ENCODE data around the gene HLA-DPB1. TPM values are rescaled to one million over a fixed set of nuclear protein-coding genes. Genes with fewer than 3 reads are reported as not detected.

The HLA-DPB1 gene
- polyA plus RNA-seq, 1 experiment, result 1.6 TPM

GRCh38 chr6:33118525-33119123 is 42.8 kb downstream of the HLA-DPB1 start:
- TF ChIP-seq, protein P1, sequence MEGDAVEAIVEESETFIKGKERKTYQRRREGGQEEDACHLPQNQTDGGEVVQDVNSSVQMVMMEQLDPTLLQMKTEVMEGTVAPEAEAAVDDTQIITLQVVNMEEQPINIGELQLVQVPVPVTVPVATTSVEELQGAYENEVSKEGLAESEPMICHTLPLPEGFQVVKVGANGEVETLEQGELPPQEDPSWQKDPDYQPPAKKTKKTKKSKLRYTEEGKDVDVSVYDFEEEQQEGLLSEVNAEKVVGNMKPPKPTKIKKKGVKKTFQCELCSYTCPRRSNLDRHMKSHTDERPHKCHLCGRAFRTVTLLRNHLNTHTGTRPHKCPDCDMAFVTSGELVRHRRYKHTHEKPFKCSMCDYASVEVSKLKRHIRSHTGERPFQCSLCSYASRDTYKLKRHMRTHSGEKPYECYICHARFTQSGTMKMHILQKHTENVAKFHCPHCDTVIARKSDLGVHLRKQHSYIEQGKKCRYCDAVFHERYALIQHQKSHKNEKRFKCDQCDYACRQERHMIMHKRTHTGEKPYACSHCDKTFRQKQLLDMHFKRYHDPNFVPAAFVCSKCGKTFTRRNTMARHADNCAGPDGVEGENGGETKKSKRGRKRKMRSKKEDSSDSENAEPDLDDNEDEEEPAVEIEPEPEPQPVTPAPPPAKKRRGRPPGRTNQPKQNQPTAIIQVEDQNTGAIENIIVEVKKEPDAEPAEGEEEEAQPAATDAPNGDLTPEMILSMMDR (IDR thresholded peaks at IDR 0.05; ENCODE audit: low read depth, low read length), result peak; percentile 73
- CTCF ChIA-PET, result interaction anchor here (0.6 to 6.4 kb wide), 10 partner anchors 10 to 129 kb away, joined by 3 to 54 read pairs (median 4); no protein-coding TSS in a partner anchor
- Histone ChIP-seq H3K27ac (ENCODE audit: low read depth, low read length) (no peak overlapping the region), H3K9me3 (ENCODE audit: control insufficient read depth, insufficient read depth, low read length) (peaks cover 6% of the 10 kb centered on the region; the same call in 1 of the 2 replicates), H3K4me3 (ENCODE audit: low read depth, low read length) (no peak overlapping the region), H3K27me3 (ENCODE audit: control insufficient read depth, insufficient read depth, low read length) (peaks cover 39% of the 10 kb centered on the region)
- peak; percentile 8 for DNase-seq (ENCODE audit: low read depth, low spot score)
- POLR2A ChIA-PET, result no interaction called here

DNA sequence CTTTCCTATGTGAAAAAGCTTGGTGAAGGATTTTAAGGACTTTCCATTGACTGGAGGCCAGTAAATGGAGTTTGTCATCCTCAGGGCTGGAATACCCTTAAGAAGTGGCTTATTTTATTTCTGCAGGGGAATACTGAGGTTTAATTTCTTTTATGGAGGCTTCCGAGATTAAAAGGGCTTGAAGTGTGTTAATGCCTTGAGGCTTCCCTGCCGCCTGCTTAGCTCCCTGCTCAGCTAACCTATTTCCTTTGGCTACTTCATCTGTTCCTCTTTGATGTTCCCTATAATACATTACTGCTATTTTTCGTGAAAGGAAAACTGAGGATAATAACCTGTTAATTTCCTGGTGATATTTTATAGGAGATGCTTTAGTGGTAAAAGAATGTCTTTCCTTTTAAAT is 44.2 kb downstream of the HLA-DPB1 start:
- POLR2A ChIA-PET, result no interaction called here
- TF ChIP-seq, protein P1 (IDR thresholded peaks at IDR 0.05; ENCODE audit: low read depth, low read length), result no peak
- Histone ChIP-seq H3K27ac (ENCODE audit: low read depth, low read length) (no peak overlapping the region), H3K27me3 (ENCODE audit: control insufficient read depth, insufficient read depth, low read length) (peaks cover 36% of the 10 kb centered on the region), H3K4me3 (ENCODE audit: low read depth, low read length) (no peak overlapping the region), H3K9me3 (ENCODE audit: control insufficient read depth, insufficient read depth, low read length) (peaks cover 16% of the 10 kb centered on the region; the same call in 1 of the 2 replicates)
- no peak for DNase-seq (ENCODE audit: low read depth, low spot score)
- CTCF ChIA-PET, result interaction anchor here (0.8 to 6.4 kb wide), 8 partner anchors 11 to 128 kb away, joined by 3 to 54 read pairs (median 4); no protein-coding TSS in a partner anchor

GRCh38 chr6:33123181-33123580 is 47.4 kb downstream of the HLA-DPB1 start:
- Histone ChIP-seq H3K4me3 (ENCODE audit: low read depth, low read length) (no peak overlapping the region), H3K27me3 (ENCODE audit: control insufficient read depth, insufficient read depth, low read length) (peaks cover 15% of the 10 kb centered on the region), H3K9me3 (ENCODE audit: control insufficient read depth, insufficient read depth, low read length) (peaks cover 16% of the 10 kb centered on the region), H3K27ac (ENCODE audit: low read depth, low read length) (no peak overlapping the region)
- no peak for DNase-seq (ENCODE audit: low read depth, low spot score)
- TF ChIP-seq, protein P1 (IDR thresholded peaks at IDR 0.05; ENCODE audit: low read depth, low read length), result no peak
- ChIA-PET CTCF (interaction anchor here (0.6 to 0.9 kb wide), 3 partner anchors 14 to 24 kb away, joined by 3 read pairs; no protein-coding TSS in a partner anchor), POLR2A (no interaction called here)

DNA sequence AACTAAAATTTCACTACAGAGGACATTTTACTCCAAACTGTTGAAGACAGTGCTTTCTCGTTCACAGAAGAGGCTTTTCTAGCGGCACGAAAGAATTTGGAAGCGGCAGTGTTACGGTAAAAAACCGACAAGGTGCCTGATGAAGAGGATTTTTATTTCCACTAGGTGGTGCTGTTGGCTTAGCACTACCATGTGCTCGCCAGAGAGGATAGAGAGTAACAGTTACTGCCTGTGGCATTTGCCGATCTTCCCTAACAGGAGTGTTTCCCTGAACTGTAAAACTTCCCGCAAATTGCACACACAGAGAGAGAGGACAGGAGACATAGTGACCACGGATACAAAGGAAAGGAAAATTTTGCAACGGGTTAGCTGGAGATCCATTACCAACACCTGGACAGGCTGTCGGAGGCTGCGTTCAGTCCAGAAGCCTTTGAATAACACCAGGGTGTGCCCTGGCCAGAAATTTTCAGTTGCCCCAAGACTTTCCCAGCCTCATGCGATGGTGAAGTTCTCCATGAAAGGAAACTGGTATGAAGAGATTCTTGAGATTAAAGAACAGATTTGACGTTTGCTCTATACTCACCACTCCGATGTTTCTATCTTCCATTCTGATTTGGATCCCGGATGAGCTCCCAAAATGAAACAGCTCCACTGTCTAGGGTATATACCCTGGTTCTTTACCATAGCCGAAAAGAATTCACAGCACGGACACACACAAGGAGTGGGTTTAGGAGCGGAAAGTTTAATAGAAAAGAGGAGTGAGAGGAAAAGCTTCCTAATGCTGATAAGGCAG is 48.1 kb downstream of the HLA-DPB1 start:
- POLR2A ChIA-PET, result no interaction called here
- peaks cover 16% of the 10 kb centered on the region for H3K9me3 ChIP-seq (ENCODE audit: control insufficient read depth, insufficient read depth, low read length)
- TF ChIP-seq, protein P1 (IDR thresholded peaks at IDR 0.05; ENCODE audit: low read depth, low read length), result peak; percentile 19; the same call in 1 of the 2 replicates
- no peak overlapping the region for H3K4me3 ChIP-seq (ENCODE audit: low read depth, low read length)
- peaks cover 20% of the 10 kb centered on the region for H3K27me3 ChIP-seq (ENCODE audit: control insufficient read depth, insufficient read depth, low read length)
- no peak for DNase-seq (ENCODE audit: low read depth, low spot score)
- no peak overlapping the region for H3K27ac ChIP-seq (ENCODE audit: low read depth, low read length)
- CTCF ChIA-PET, result interaction anchor here (0.8 to 0.9 kb wide), 2 partner anchors 24 to 121 kb away, joined by 3 read pairs; no protein-coding TSS in a partner anchor

- no peak overlapping the region for H3K27ac ChIP-seq (ENCODE audit: low read depth, low read length)
- POLR2A ChIA-PET, result no interaction called here
- no peak for DNase-seq (ENCODE audit: low read depth, low spot score)
- TF ChIP-seq, protein P1 (IDR thresholded peaks at IDR 0.05; ENCODE audit: low read depth, low read length), result no peak
- no peak overlapping the region for H3K4me3 ChIP-seq (ENCODE audit: low read depth, low read length)
- CTCF ChIA-PET, result interaction anchor here (0.8 kb wide), 1 partner anchor 121 kb away, joined by 3 read pairs; no protein-coding TSS in a partner anchor
- H3K9me3 ChIP-seq (ENCODE audit: control insufficient read depth, insufficient read depth, low read length), result peaks cover 16% of the 10 kb centered on the region
- peaks cover 25% of the 10 kb centered on the region for H3K27me3 ChIP-seq (ENCODE audit: control insufficient read depth, insufficient read depth, low read length)
Measured at GRCh38 chr6:33124525-33124901, 48.7 kb downstream of the HLA-DPB1 start.
